GM21576 (cell line): Measurements from ENCODE around the gene PLK2.

Experiments
- ATAC-seq: cut with Tn5 transposase; IDR thresholded peaks from one replicate; pipeline ENCODE4 v1.9.1; 2021; ENCODE audit warnings: mild to moderate bottlenecking, moderate library complexity; ENCODE audit not compliant: unreplicated experiment

The PLK2 gene

DNA sequence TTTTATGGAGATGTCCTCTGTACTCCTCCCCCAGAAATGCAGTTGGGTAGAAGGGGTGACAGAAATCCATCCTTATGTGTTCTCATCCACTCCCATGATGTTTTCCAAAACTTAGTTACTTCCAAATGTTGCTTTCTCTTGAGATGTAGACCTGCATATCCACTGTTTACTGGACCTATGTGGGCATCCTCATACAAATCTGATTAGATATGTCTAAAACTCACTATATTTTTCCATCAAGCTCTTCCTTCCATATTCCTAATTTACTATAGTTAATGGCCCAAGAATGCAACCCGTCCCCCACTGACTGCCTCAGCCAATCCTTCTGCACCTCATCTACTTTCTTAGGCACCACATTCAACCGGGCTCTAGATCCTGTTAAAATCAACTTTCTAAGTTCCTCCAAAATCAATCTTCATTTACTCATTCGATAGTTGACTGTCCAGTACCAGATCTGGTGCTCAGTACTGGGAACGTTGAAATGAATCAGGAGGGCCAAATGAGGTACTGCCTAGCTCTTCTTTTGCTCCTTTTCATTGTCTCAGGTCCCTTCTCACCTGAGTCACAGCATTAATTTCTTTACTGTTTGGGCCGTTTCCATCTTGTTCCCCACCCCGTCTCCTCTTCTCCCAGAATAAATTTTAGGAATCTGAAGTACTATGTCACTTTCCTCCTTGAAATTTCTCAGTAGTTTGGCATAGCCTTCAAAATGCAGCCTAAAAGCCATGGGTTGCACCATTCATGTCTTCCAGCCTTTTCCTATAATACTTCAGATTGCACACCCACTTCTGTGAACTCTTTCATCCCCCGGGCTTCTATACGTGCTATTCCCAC lies 7.9 kb downstream of the PLK2 start:
- ATAC-seq = no peak

DNA sequence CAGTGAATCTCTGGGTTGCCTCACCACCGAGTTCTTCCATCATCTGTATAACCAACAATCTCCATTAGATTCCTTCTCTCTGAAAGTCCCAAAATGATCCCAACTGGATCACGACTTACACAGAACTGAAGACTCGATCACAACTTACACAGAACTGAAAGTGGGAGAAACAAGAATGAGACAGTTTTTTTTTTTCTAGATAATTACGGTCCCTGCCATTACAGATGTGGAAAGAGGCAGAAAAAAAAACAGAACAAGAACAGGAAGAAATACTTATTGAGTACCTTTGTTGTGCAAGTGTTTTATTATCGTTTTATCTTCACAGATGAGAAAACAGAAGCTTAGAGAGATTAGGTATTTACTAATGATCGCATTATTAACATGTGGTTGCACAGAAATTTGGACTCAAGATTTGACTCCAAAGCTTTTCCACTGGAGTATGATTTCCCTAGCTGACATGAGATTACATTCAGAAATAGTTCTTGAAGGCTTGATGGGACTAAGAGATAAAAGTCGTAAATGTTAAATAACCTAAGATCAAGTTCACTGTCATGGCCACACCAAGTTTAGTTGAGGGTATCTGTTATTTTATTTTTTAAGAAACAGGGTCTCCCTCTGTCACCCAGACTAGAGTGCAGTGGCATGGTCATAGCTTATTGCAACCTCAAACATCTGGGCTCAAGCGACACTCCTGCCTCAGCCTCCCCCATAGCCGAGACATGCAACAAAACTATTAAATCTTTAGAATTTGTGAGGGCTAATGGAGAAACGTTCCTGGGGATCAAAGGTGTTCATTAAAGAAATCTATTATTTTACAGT lies 8.9 kb downstream of the PLK2 start:
- ATAC-seq = no peak

DNA sequence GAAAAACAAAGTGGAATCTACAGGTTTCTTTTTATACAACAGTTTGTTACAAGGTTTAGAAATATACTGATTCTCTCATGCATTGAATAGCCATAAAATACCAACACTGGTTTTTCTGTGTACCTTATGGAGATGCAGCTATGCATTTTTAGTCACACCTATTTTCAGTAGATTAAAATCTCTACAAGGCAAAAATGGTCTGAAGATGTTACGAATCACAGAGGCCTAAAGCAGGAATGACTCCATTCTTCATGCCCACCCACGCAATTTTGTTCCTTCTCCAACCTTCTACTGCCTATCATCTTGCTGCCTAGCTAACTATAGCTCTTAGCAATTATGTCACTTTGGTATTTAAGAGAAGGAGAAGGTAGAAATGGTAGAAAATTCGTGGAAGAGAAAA lies 9.9 kb downstream of the PLK2 start:
- no peak for ATAC-seq

DNA sequence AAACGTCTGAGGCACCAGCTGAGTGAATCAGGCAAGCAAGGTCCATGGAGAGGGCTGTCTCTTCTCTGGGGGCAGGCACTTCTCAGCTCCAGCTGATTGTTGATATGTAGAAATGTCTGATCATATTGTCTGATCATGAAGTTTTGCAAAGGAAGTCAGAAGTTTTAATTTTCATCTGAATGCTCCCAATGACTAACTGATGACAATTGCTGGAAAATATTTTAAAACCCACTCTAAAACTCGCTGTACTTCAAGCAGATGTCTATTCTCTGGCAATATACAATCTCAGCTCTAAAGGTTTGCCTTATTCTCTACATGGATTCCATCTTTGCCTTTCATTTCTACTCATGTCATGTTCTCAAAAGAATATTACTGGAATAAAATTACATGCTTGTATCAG lies 12.7 kb downstream of the PLK2 start:
- ATAC-seq = no peak

DNA sequence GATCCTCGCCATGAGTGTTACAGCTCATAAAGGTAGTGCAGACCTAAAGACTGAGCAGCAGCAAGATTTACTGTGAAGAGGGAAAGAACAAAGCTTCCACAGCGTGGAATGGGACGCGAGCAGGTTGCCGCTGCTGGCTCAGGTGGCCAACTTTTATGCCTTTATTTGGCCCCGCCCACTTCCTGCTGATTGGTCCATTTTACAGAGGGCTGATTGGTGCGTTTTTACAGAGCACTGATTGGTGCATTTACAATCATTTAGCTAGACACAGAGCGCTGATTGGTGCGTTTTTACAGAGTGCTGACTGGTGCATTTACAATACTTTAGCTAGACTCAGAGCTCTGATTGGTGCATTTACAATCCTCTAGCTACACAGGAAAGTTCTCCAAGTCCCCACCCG lies 13.9 kb downstream of the PLK2 start:
- no peak for ATAC-seq

DNA sequence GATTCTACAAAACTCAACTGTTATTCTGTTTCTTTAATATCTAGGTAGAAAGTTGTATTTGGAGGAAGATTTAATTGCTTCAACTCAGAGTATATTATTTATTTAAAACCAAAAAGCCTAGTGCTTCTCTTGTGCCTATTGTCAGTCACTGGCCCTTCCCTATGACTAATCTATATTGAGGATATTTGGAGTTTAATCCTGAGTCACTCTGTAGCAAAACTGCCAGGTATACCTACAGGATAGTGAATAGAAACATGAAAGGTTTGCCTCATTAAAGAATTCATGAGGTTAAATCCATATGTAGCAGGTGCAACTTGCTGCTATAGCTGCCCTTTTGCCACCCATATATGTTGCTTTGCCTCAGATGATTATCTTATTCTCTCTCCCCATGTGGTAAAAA lies 15.1 kb downstream of the PLK2 start:
- ATAC-seq = no peak

DNA sequence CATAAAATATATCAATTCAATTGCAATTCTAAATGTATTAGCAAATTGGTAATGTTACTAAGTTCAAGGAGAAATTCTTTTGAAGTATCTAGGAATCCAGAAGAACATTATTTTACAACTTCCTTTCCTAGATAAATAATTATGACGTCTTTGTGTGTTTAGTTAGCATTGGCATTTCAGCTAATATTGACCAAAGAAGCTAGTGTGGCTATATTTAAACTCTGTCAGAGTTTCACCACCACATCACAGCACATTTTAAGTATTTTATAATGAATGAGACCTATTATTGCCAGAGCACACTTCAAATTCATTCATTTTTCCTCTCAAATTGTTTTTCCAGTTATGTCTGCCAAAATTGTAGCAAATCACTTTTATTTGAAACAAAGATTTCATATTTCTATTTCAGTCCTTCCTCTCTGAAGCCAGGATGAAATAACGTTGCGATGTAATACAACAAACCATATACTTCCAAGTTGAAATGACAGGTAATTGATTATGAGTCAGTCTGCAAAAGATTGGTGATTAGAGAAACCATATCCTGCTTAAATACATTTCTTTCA lies 18.9 kb downstream of the PLK2 start:
- no peak for ATAC-seq

DNA sequence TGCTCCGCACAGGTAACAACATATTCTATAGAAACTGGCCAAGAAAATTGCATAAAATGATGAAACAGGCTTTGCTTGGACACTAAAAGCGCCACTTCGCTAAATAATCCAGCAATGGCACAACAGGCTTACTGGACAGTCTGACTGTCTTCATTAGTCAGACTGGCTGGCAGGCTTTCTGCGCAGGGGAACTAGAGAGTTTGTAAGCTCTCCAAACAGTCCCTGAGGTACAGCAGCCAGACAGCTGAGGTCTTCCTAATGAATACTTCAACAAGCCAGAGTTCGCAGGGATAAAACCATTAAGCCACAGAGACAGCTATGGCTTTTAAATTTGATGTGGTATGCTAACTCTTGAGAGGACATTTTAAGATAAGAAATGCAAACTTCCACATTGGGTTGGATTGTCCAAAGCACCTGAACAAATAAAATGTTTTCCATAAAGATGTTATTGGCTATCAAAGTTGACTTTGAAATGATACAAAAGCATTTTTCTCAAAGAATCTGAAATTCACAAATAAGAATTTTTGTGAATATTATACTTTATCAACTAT lies 20.7 kb downstream of the PLK2 start:
- ATAC-seq = no peak

DNA sequence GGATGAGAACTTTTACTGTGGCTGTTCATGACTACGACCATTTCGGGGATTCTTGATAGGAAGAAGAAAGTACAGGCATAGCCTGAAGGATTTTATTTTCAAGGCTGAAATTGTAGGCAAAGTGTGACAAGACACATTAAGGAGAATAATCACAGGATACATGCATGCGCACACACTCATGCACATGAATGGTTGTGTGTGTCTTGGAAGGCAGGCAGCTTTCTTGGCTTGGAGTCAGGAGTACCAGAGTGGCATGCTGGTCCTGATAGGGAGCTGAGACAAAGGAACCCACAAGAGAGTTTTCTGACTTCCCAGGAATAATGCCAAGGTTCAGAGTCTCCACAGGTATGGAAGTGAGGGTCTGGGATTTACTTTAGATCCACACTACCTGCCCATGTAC lies 22.2 kb downstream of the PLK2 start:
- ATAC-seq = no peak

DNA sequence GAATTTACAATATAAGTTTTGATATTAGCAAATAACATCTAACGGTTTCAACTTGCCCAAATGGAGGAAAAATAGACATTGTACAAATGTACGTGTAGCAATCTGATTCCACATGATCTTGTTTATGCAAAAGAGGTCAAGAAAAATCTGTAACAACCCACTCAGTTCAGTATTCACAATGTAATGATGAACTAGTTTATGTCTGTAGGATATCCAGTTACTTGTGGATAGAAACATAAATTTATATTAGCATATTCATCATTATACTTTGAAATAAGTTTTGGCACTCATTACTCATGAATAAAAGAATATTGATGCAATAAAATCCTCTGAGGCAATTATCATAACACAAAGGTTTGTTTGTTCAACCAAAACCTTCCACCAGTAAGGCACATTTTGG lies 28.1 kb downstream of the PLK2 start:
- no peak for ATAC-seq

DNA sequence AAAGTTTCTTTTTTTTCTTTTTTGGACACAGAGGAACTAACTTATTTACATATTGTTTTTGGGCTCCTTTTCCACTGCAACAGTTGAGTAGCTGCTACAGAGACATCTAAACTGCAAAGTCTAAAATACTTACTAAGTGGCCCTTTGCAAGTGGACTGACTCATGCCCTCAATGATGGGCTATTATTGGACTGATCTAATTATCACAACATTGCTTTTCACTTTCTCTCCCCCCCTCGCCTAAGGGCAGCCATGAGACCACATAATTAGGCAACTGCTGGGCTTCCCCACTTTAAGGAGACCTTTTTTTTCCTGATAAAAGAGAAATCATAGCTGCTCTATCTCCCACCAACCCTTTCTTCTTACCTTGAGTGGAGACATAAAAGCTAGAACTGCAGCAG lies 47.0 kb downstream of the PLK2 start:
- no peak for ATAC-seq

DNA sequence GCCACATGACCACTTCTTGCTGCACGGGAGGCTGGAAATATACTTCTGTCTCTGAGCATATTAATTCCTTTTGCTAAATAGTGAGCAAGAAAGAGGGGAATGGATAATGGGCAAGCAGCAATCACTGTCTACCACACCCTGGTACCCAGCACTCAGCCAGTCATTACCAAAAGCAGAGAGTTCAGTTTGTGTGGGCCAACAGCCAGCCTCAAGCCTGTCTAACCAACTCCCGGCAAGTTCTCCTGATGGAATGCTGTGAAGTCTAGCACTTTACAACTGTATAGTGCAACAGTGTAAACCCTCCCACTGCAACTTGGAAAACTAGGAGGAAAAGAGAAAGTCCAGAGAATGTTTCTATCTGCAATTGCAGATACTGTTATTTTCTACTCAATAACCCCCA lies 47.8 kb downstream of the PLK2 start:
- no peak for ATAC-seq

DNA sequence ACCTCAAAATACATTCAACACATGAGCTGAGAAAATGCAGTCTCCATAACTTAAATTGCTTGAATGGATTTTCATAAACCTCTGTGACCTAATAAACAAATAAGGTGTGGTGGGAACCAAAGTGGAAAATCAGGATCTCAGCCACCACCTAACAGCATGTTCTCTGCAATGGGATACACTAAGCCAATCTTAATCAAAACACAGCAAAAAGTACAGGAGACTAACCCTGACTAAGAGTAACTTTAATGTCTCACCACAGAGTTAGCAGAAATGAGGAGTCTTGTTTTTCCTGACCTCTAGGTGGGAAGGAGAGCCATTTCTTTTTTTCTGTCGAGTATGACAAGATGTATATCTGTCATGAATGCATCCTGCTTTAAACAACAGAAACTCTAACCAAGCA lies 48.5 kb downstream of the PLK2 start:
- no peak for ATAC-seq

DNA sequence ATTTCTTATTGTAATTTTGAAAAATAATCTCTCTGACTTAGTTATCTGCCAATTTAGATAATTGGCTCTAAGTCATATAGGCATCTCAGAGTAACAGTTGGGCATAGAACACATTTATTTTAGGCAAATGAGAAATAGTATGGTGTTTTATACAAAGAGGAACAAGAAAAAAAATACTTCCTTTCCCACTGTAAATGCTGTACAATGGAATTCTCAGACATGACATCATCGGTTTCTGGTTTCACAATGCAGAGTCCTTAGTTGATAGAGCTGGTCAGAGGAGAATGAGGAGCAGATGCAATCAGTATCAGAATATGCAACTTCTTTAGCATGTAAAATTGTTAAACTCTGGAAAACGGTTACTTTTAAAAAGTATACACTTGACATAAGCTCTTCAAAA lies 49.4 kb downstream of the PLK2 start:
- no peak for ATAC-seq

DNA sequence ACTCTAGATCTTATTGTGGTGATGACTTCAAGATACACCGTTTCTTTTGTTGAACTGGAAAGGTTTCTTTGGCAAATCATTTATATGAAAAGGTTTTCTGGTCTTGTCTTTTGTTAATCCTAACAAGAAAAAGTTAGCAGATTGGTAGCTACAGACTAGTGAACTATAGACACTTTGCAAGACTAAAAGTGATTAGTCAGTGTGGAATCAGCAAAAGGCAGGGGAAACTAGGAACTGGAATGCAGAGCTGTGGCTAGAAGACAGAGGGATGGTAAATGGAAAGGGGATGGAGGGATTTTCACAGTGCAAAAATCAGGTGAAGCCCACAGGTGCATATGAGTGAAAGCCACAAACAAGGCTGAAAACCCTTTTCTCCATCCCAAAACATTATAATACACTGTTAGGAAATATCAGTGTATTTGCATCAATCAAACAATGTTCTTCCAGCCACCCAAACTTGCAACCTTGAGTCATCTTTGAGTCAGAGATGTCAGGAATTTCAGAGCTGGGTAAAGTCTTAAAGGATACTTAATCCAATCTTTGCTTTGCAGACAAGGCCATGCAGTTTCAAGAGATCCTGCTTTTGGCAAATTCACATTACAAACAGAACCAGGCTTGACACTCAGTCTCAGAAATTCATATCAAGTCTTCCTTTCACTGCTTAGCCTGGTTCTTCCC lies 52.7 kb downstream of the PLK2 start:
- ATAC-seq = no peak

DNA sequence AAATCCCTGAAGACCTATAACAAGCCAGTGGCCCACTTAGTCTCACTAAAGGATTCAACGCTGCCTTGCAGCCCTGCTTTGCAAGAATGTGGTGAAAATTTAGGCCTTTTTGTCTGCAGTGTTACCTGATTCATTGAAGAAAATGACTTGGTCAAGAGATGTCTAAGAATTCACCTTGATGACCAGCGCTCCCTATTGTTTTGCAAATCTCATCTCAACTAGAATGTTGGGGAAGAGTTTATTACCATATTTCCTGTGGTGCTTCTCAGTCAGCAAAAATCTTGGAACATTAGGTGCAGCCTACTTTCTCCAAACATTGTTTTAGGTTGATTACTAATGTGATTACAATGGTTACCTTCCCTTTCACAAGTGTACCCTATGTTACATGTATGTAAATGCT lies 53.5 kb downstream of the PLK2 start:
- no peak for ATAC-seq

DNA sequence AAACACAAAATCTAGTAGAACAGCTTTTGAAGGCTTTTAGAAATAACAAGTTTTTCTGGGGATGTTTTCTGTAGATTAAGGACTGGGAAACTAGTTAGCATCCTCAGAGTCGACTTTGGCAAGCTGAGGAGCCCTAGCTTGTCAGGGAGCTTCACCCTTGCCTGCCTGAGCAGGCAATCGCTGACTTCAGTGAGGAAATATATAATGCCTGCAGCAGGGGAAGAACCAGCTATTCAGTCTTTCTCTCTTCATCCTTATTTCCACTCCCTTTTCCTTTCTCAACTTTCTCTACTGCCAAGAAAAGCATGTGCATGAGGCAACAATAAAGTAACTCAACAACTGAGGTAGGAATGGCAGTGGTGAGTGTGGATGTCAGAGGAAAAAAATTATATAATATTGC lies 54.7 kb downstream of the PLK2 start:
- ATAC-seq = no peak

DNA sequence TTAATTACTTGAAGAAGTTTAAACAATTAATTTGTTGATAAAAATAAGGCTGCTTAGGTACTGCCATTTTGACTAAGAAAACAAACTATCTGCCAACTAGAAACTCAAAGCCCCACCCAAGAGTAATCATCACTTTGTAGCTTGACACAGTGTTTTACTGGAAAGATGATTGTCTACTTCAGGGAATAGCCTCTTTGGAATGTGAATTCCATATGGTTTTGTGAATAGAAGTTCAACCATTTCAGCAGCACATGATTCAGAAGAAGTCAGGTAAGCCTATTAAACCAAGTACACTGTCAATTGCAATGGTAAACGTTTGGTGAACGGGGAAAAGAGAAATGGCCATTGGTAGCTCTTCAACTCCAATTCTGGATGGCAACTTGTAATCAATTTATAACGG lies 55.2 kb downstream of the PLK2 start:
- ATAC-seq = no peak
